Gastroesophageal sphincter (tissue), 3 donors: ENCODE data around the gene CEMIP2.

Experiments
- CTCF ChIP-seq, 4 experiments: fragments of 200-600 bp in 2 of 4; fragments of 450-650 bp in 2 of 4; sonication (generic) in 1 of 4; IDR thresholded peaks; one replicate each; pipeline ENCODE4 v1.5.1; 2017 to 2019; ENCODE audit warnings: antibody characterized with exemption in 4 of 4, mild to moderate bottlenecking in 2 of 4, moderate library complexity in 2 of 4
- POLR2AphosphoS5 ChIP-seq: sonication (generic); formaldehyde crosslinking; IDR thresholded peaks from one replicate; pipeline ENCODE4 v1.6.1; 2017; ENCODE audit warnings: antibody characterized with exemption

DNA sequence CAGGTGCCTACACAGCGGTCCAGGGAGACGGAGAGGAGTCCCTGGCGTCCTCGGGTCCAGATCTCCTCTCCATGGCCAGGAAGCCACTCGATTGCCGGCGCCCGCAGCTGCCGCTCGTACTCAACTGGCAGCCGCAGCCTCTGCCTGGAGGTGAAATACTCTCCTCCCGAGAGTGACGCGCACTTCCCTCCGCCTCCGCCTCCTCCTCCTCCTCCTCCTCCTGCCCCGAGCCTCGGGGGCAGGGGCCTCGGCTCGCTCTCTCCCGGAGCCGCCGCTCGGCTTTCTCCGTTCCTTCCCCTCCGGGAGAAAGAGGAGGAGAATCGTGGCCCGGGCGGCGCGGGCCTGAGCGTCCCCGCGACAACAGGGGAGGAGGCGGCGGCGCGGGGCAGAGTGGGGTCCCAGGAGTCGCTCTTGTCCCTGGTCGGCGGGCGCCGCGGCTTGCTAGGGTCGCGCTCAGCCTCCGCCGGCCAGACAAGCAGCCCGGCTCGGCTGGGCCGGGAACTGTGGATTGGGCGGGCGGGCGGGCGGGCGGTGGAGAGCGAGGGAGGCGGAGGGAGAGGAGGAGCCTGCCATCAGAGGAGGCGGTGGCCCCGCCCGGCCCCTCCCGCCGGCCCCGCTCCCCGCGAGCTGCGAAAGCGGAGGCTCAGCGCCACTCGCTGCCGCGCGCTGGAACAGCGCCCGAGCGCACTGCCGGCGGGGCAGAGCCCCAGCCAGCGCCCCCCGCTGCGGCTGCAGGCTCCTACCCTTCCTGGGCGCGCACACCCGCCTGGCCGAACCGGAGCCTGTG, at the start of gene CEMIP2:
- peak; percentile 89 for TF ChIP-seq POLR2AphosphoS5
- TF ChIP-seq CTCF (IDR thresholded peaks at IDR 0.05), result peak in 2 of 4 experiments; percentile 15 to 64
